HG02642 (cell line): ENCODE measurements around the gene CDK4.
"Not testable (repeated sequence)": the region's sequence is repeated elsewhere in the genome, so short reads cannot be mapped to it uniquely, and the experiment has no call there.

Experiments used
- ATAC-seq: cut with Tn5 transposase; IDR thresholded peaks from one replicate; pipeline ENCODE4 v1.9.1; 2021; ENCODE audit warnings: mild to moderate bottlenecking; ENCODE audit not compliant: unreplicated experiment, poor library complexity

The CDK4 gene

DNA sequence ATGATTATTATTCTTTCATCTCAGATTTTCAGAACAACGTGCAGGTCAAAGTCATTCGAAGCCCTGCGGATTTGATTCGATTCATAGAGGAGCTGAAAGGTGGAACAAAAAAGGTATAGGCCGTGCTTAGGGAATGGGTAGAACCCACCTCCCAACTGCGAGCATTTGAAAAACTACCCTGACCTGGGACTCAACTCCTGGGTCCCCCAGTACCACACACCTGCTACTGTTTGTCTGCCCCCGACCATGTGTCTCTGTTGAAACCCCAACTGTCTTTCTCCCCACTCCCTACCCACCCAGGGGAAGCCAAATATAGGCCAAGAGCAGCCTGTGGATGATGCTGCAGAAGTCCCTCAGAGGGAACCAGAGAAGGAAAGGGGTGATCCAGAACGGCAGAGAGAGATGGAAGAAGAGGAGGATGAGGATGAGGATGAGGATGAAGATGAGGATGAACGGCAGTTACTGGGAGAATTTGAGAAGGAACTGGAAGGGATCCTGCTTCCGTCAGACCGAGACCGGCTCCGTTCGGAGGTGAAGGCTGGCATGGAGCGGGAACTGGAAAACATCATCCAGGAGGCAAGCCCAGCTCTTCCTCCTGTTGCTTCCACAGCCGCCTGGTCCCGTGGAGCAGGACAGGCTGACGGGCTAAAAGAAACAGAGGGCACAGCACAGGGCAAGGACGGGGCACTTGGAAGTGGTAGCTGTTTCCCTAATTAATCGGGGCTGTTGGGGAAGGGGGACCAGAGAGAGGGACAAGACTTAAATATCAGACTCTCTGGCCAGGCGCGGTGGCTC lies 34.1 kb downstream of the CDK4 start:
- no peak for ATAC-seq

DNA sequence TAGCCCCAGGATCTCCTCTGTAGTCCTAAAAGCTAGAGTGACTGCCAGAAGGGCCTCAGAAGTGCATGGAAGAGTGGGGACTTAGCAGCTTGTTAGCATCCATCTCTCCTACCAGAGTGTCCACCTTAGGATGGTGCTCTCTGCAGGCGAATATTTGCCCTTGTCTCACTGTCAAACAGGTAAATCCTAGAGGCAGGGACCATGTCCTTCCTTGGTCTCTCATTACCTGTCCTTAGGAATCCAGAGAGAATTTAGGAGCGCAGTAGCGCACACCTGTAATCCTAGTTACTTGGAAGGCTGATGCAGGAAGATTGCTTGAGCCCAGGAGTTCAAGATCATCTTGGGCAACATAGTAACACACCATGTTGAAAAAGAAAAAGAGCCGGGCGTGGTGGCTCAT lies 35.0 kb downstream of the CDK4 start:
- no peak for ATAC-seq

DNA sequence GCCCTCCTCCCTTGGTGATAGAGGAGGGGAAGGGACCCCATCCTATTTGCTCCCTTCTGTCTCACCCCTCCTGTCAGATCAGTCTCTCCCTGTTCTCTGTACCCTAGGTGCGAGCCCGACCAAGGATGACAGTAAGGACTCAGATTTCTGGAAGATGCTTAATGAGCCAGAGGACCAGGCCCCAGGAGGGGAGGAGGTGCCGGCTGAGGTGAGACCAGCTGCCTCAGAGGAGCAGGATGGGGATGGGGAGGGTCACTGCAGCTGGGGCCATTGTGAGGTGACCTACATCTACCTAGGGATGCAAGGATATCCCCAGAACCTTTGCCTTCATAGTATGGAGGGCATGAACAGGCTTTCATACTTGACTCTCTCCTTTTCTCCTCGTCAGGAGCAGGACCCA lies 35.8 kb downstream of the CDK4 start:
- no peak for ATAC-seq

DNA sequence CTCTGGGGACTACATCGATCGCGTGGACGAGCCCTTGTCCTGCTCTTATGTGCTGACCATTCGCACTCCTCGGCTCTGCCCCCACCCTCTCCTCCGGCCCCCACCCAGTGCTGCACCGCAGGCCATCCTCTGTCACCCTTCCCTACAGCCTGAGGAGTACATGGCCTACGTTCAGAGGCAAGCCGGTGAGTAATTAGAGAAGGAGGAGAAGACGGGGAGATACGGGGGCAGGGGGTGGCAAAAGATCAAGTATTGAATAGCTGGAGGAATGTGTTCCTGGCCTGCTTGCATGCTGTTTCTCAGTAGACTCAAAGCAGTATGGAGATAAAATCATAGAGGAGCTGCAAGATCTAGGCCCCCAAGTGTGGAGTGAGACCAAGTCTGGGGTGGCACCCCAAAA lies 36.3 kb downstream of the CDK4 start:
- no peak for ATAC-seq

DNA sequence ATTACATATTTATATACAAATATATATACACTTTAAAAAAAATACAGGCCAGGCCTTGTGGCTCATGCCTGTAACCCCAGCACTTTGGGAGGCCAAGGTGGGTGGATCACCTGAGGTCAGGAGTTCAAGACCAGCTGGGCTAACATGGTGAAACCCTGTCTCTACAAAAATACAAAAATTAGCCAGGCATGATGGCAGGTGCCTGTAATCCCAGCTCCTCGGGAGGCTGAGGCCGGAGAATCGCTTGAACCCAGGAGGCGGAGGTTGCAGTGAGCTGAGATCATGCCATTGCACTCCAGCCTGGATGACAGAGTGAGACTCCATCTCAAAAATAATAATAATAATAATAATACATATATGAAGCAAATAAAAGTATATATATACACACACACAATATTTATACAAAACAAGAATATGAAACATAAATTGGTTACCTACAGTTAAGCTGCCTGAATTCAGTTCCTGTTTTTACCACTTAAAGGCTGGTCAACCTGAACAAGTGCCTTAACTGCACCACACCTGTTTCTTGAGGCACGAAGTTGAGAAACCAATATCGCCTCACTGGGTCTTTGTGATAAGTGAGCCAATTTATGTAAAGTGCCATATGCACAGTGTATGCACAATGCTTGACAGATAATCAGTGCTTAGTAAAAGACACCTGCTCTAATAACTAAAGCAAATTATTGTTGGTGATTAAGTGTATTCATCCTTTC lies 36.9 kb downstream of the CDK4 start:
- not testable (repeated sequence) for ATAC-seq

DNA sequence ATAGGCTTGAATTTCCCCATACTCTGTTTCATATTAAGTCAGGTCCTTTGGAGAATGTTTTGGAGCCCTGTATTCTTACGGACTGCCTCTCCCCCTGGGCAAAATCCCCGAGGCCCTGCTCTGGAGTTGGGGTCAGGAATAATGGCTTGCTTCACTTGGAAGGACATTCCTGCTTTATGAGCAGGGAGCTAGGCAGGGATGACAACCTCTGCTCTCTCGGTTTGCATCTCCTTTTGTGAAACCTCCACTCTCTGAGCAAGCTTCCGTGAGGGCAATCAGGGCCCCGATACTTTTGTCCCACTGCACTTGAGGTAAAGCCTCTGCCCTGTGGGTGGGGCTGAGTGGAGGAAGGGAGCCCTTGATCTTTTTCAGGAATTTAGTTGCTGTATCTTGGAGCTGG lies 38.9 kb downstream of the CDK4 start:
- ATAC-seq: no peak

DNA sequence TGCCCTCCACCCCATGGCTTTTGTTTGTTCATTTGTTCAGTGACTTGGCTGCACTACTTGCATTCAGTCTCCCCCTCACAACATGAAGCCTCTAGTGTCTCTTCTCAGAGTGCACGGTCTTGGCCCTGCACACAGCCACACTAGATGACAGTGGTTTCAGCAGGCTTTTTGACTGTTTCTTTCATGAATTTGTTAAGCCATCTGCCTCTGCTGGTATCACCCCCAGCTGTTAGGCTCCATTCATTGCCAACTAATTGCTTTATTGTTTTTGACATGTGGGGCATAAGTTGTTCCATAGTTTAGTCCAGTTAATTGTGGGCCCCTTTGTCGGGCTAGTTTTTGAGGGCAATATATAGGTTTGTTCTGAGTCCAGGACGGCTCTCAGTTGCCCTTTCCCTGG lies 39.4 kb downstream of the CDK4 start:
- ATAC-seq: no peak

DNA sequence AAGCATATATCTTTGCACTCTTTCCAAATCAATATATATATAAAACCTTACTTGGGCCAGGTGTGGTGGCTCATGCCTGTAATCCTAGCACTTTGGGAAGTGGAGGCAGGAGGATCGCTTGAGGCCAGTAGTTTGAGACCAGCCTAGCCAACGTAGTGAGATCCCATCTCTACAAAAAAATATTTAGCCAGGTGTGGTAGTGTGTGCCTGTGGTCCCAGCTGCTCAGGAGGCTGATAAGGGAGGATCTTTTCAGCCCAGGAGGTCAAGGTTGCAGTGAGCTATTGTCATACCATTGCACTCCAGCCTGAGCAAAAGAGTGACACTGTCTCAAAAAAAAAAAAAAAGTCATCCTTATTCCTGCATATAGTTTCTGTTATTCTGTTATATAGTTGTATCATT lies 43.8 kb downstream of the CDK4 start:
- no peak for ATAC-seq

DNA sequence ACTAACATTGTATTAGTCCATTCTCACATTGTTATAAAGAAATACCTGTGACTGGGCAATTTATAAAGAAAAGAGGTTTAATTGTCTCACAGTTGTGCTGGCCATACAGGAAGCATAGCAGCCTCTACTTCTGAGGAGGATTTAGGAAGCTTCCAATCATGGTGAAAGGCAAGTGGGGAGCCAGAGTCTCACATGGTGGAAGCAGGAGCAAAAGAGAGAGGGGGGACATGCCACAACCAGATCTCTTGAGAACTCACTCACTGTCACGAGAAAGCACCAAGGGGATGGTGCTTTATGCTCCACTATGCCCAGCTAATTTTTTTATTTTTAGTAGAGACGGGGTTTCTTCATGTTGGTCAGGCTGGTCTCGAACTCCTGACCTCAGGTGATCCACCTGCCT lies 44.9 kb downstream of the CDK4 start:
- ATAC-seq: no peak

DNA sequence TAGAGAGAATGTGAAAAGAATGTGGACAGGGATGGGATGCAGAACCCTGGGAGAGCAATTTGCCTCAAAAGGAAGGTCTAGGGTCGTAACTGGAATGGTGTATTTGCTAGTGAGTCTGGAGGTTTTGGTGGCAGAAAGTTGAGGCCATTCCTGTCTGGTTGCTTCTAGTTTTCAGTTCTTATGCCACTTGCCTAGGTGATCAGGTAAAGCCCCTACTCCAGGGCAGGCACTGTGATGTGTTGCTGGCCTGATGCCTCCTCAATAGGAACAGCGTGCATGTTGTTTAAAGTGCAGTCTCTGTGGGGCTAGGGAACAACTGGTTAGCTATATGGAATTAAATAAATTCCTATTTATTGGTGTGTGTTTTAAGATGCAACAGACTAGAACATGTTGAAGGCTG lies 51.8 kb downstream of the CDK4 start:
- ATAC-seq: no peak

DNA sequence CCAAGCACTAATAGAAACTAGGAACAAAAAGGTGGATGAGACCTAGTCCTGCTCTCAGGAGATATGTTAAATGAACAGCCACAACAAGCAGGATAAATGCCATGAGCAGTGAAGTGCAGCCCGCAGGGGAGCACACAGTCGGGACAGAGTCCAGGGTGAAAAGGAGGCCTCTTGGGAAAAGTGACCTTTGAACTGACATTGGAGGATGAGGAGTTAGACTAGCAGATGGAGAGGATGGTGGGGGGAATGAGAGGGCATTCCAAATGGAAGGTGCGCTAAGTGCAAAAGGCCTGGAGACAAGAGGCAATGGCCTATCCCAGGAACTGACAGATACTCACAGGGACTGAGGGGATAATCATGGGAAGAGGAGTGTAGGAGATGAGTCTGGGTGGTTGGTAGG lies 53.7 kb downstream of the CDK4 start:
- ATAC-seq: no peak
